Endothelial cell of umbilical vein (primary cell): ENCODE measurements around the gene CFAP210. TPM values are rescaled to one million over a fixed set of nuclear protein-coding genes. Genes with fewer than 3 reads are reported as not detected.

Source experiments
- BruUV-seq: library from RNA; stranded (reverse); fragments of 400-500 nt; replicated peaks from 2 replicates; lab custom pipeline; 2021; lab: Mats Ljungman, UMichigan
- CTCF ChIA-PET: fragments of 300-600, 350-600 bp; sonication (Branson Sonifier 250); formaldehyde crosslinking; loops from one replicate; lab custom pipeline; 2021; ENCODE audit warnings: antibody characterized with exemption, inconsistent platforms; lab: Charles Lee
- POLR2A ChIA-PET: fragments of 300-600, 350-600 bp; sonication (Branson Sonifier 250); formaldehyde crosslinking; loops from one replicate; lab custom pipeline; 2021; ENCODE audit warnings: antibody characterized with exemption, inconsistent platforms; lab: Charles Lee
- DNase-seq: peaks from one replicate; pipeline ENCODE4 v3.0.0-alpha.2; 2011; ENCODE audit warnings: low read depth, low spot score
- FAIRE-seq: peaks from 2 replicates; lab custom pipeline; 2011; peaks lifted over from hg19 to GRCh38; lab: Jason Lieb, UNC
- H2AFZ ChIP-seq: 2 replicates; pipeline ENCODE4 v1.6.0; 2012; ENCODE audit warnings: low read depth, low read length, control low read depth, inconsistent platforms
- H3K27ac ChIP-seq: 2 replicates; pipeline ENCODE4 v1.5.1; 2011; ENCODE audit warnings: low read depth, mild to moderate bottlenecking, control low read depth, low read length, moderate library complexity; ENCODE audit not compliant: insufficient read depth
- H3K27me3 ChIP-seq, 2 experiments: 2 replicates each; pipeline versions ENCODE4 v1.6.0 to v1.6.1; 2011; ENCODE audit warnings: low read length in 2 of 2, mixed read lengths in 1 of 2; ENCODE audit not compliant: control insufficient read depth in 2 of 2, insufficient read depth in 2 of 2
- H3K36me3 ChIP-seq, 2 experiments: 2 replicates in 1 of 2; 3 replicates in 1 of 2; pipeline ENCODE4 v1.5.1; 2011; ENCODE audit warnings: low read length in 2 of 2, mild to moderate bottlenecking in 1 of 2, moderate library complexity in 1 of 2; ENCODE audit not compliant: control insufficient read depth in 2 of 2, insufficient read depth in 2 of 2; ENCODE audit errors: extremely low read depth in 1 of 2
- H3K4me1 ChIP-seq: 3 replicates; pipeline ENCODE4 v1.5.1; 2011; ENCODE audit warnings: mild to moderate bottlenecking, low read length; ENCODE audit not compliant: control insufficient read depth, insufficient read depth; ENCODE audit errors: extremely low read depth
- H3K4me2 ChIP-seq: 2 replicates; pipeline ENCODE4 v1.6.1; 2011; ENCODE audit warnings: low read length, control low read depth, mixed read lengths; ENCODE audit not compliant: insufficient read depth
- H3K4me3 ChIP-seq, 3 experiments: fragments of 200-600 bp in 1 of 3; sonication (generic), shearing (Covaris generic) in 1 of 3; replicated peaks in 1 of 3; 2 replicates each; pipeline ENCODE4 v1.5.1; 2011 to 2016; ENCODE audit warnings: control low read depth in 3 of 3, low read length in 3 of 3, mild to moderate bottlenecking in 2 of 3, inconsistent platforms in 1 of 3, low read depth in 1 of 3, moderate library complexity in 1 of 3; ENCODE audit not compliant: insufficient read depth in 1 of 3
- H3K79me2 ChIP-seq: 2 replicates; pipeline ENCODE4 v1.6.0; 2012; ENCODE audit warnings: low read length, inconsistent platforms; ENCODE audit not compliant: control insufficient read depth, insufficient read depth
- H3K9ac ChIP-seq: replicated peaks from 2 replicates; pipeline ENCODE3; 2011; ENCODE audit warnings: low read length, control low read depth; ENCODE audit not compliant: insufficient read depth; ENCODE audit errors: extremely low read depth
- H3K9me1 ChIP-seq: replicated peaks from 3 replicates; pipeline ENCODE4 v1.6.0; 2011; ENCODE audit warnings: mild to moderate bottlenecking, low read length; ENCODE audit not compliant: control insufficient read depth, insufficient read depth; ENCODE audit errors: extremely low read depth
- H3K9me3 ChIP-seq: replicated peaks from 2 replicates; pipeline ENCODE4 v1.5.1; 2012; ENCODE audit warnings: low read length, inconsistent platforms; ENCODE audit not compliant: control insufficient read depth, insufficient read depth
- H4K20me1 ChIP-seq: replicated peaks from 2 replicates; pipeline ENCODE3; 2011; ENCODE audit warnings: mild to moderate bottlenecking, low read length; ENCODE audit not compliant: control insufficient read depth, insufficient read depth; ENCODE audit errors: extremely low read depth
- CTCF ChIP-seq, 2 donors: IDR thresholded peaks; 1 replicate in 1 of 2; 2 replicates in 1 of 2; pipeline ENCODE4 v1.5.1; 2011; ENCODE audit warnings: low read length in 2 of 2, mild to moderate bottlenecking in 2 of 2, moderate library complexity in 2 of 2, control low read depth in 1 of 2, inconsistent platforms in 1 of 2, low read depth in 1 of 2; ENCODE audit not compliant: insufficient read depth in 1 of 2; ENCODE audit errors: extremely low read depth in 1 of 2
- EZH2 ChIP-seq: IDR thresholded peaks from 2 replicates; pipeline ENCODE4 v1.6.1; 2012; ENCODE audit warnings: borderline replicate concordance, low read depth, mild to moderate bottlenecking, moderate library complexity, low read length, inconsistent platforms; ENCODE audit not compliant: severe bottlenecking
- FOS ChIP-seq: IDR thresholded peaks from 2 replicates; pipeline ENCODE4 v1.6.1; 2011; ENCODE audit warnings: mild to moderate bottlenecking, low read length, moderate library complexity, borderline replicate concordance; ENCODE audit not compliant: insufficient read depth
- GATA2 ChIP-seq: IDR thresholded peaks from 2 replicates; pipeline ENCODE4 v1.7.0; 2011; ENCODE audit warnings: low read depth, mild to moderate bottlenecking, moderate library complexity, mixed read lengths, low read length; ENCODE audit not compliant: insufficient read length, insufficient read depth
- JUN ChIP-seq: IDR thresholded peaks from 2 replicates; pipeline ENCODE4 v1.6.1; 2011; ENCODE audit warnings: borderline replicate concordance, low read depth; ENCODE audit not compliant: insufficient read length, insufficient read depth
- MAX ChIP-seq: IDR thresholded peaks from 2 replicates; pipeline ENCODE4 v1.6.1; 2011; ENCODE audit not compliant: insufficient read depth, insufficient read length
- MYC ChIP-seq: IDR thresholded peaks from one replicate; pipeline ENCODE4 v1.6.1; 2011; ENCODE audit warnings: mild to moderate bottlenecking, low read depth, low read length
- POLR2A ChIP-seq: IDR thresholded peaks from 2 replicates; pipeline ENCODE4 v1.6.1; 2012; ENCODE audit warnings: low read depth, mild to moderate bottlenecking, control low read depth, low read length
- POLR2AphosphoS5 ChIP-seq: IDR thresholded peaks from 2 replicates; pipeline ENCODE4 v1.6.1; 2012; ENCODE audit warnings: low read depth, mild to moderate bottlenecking, control low read depth, low read length, moderate library complexity; ENCODE audit not compliant: insufficient read depth
- dilution Hi-C: fragments of 300-500 bp; cut with MboI; formaldehyde crosslinking; loops from one replicate; pipeline ENCODE4 v1.15.0; 2019; ENCODE audit warnings: low sequenced_read_pairs; ENCODE audit not compliant: extremely low pct_ligation_motif_present
- intact Hi-C: fragments of 100-400 bp; cut with micrococcal nuclease; formaldehyde crosslinking; loops from one replicate; pipeline ENCODE4 v1.10.0; 2022
- polyA plus RNA-seq, 4 experiments: library from polyadenylated mRNA; depleted of rRNA in 3 of 4; stranded (reverse) in 3 of 4; unstranded in 1 of 4; fragments of >200 nt; gene quantifications; 2 replicates each; pipeline versions ENCODE4 v1.2.1 to v1.2.3, GENCODE V29; 2011 to 2012; ENCODE audit warnings: missing spikeins in 1 of 4
- total RNA-seq: library from RNA; stranded (reverse); gene quantifications from 2 replicates; pipeline ENCODE4 v1.2.3, GENCODE V29; 2021

Gene CFAP210
- total and polyA plus RNA-seq, 2 donors (not counting 3 experiments of a cell fraction or from before 2014, with no cell fraction given) = not detected

- BruUV-seq = no TSS peak
Measured at GRCh38 chr2:169609264-169609663, 84.9 kb downstream of the CFAP210 start.

More at GRCh38 chr2:169609264-169609663, 84.9 kb downstream of the CFAP210 start:
- H3K9me1 ChIP-seq = no peaks in the 10 kb centered on the region
- TF ChIP-seq GATA2 (no peak), JUN (no peak), FOS (no peak), POLR2AphosphoS5 (no peak), MYC (no peak), EZH2 (no peak), POLR2A (no peak), MAX (no peak), CTCF (IDR thresholded peaks at IDR 0.05; ENCODE audit: extremely low read depth in 1 of 2, insufficient read depth in 1 of 2, low read depth in 1 of 2, low read length in 2 of 2) (no peak)
- intact Hi-C loops = no loop called here
- no peaks in the 10 kb centered on the region for H3K9me3 ChIP-seq
- H3K9ac ChIP-seq = no peak overlapping the region
- no peak overlapping the region for H2AFZ ChIP-seq
- H3K4me1 ChIP-seq = no peaks in the 10 kb centered on the region
- H3K27ac ChIP-seq = no peak overlapping the region
- POLR2A ChIA-PET = no interaction called here
- dilution Hi-C loops = no loop called here
- CTCF ChIA-PET = no interaction called here
- H3K79me2 ChIP-seq = peaks cover 2% of the 10 kb centered on the region
- DNase-seq = no peak
- FAIRE-seq = no peak
- H4K20me1 ChIP-seq = no peaks in the 10 kb centered on the region
- H3K4me2 ChIP-seq = no peak overlapping the region
- H3K36me3 ChIP-seq = peaks cover 5 to 6% of the 10 kb centered on the region in 2 experiments
- no peaks in the 10 kb centered on the region for H3K27me3 ChIP-seq
- H3K4me3 ChIP-seq = no peak overlapping the region
